ENCODE results near the gene FBXW5.

The FBXW5 gene

GRCh38 chr9:136944519-136945332, at the start of gene FBXW5, which contains the start of gene C8G:
FBXW5 (minus strand) TSS chr9:136944738; CDS start chr9:136944083, 655 bp downstream.
C8G (plus strand) TSS chr9:136945243; CDS start chr9:136945321, 78 bp downstream.
- peak; percentile 75 for DNase-seq

- DNase-seq: no peak
Observed at GRCh38 chr9:136992819-136993369, 48.4 kb upstream of the FBXW5 start.

GRCh38 chr9:136991993-136992818, 47.7 kb upstream of the FBXW5 start, which contains the start of gene PAXX:
PAXX (plus strand) TSS chr9:136992422; CDS start chr9:136992444, 22 bp downstream.
- peak; percentile 28 for DNase-seq

- no peak for DNase-seq
Observed at GRCh38 chr9:136990242-136990911, 45.8 kb upstream of the FBXW5 start.

GRCh38 chr9:136988872-136989271, 44.3 kb upstream of the FBXW5 start:
- DNase-seq: no peak

GRCh38 chr9:136985853-136986252, 41.3 kb upstream of the FBXW5 start:
- no peak for DNase-seq

- DNase-seq: no peak
Observed at GRCh38 chr9:136985027-136985602, 40.6 kb upstream of the FBXW5 start.

- DNase-seq: no peak
Observed at GRCh38 chr9:136984464-136985026, 40.0 kb upstream of the FBXW5 start.

- no peak for DNase-seq
Observed at GRCh38 chr9:136983656-136984314, 39.2 kb upstream of the FBXW5 start.

GRCh38 chr9:136983167-136983566, 38.6 kb upstream of the FBXW5 start:
- DNase-seq: no peak

GRCh38 chr9:136982232-136983051, 37.9 kb upstream of the FBXW5 start, which contains the start of gene LCNL1:
LCNL1 (plus strand) TSS chr9:136982993; CDS start chr9:136983587, 594 bp downstream.
- no peak for DNase-seq

GRCh38 chr9:136981588-136982231, 37.2 kb upstream of the FBXW5 start:
- no peak for DNase-seq

- no peak for DNase-seq
Observed at GRCh38 chr9:136980669-136981478, 36.3 kb upstream of the FBXW5 start.

- no peak for DNase-seq
Observed at GRCh38 chr9:136979769-136980587, 35.4 kb upstream of the FBXW5 start.

- DNase-seq: no peak
Observed at GRCh38 chr9:136978865-136979544, 34.5 kb upstream of the FBXW5 start.

GRCh38 chr9:136978073-136978864, 33.7 kb upstream of the FBXW5 start:
- no peak for DNase-seq

- no peak for DNase-seq
Observed at GRCh38 chr9:136977649-136978072, 33.1 kb upstream of the FBXW5 start.
